ENCODE measurements around the gene ZNRF2.
"Not testable (repeated sequence)": the region's sequence is repeated elsewhere in the genome, so short reads cannot be mapped to it uniquely, and the experiment has no call there.

Gene ZNRF2

DNA sequence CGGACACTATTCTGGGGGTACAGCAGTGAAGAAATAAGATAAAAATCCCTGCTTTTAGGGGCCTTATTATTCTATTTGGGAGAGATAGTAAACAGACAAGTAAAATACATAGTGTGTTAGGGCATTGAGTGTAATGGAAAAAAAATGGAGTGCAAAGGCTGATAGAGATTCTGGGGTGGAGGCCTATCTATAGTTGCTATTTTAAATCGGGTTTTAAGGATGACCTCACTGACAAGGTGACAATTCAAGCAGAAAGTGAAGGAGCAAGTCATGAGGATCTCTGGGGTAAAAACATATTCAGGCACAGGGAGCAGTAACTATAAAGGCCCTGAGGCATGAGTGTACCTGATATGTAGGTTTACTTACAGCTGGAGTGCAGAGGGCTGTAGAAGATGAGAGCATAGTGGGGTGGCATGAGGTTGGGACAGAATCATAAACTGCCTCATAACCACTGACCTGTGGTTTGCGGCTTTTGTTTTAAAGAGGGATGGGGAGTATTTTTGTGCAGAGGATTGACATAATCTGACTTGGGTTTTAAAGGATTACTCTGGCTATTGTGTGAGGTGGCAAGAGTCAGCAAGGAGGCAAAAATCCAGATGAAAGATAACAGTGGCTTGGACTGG, 8.1 kb downstream of the ZNRF2 start:
- not testable (repeated sequence) for H3F3A ChIP-seq (ENCODE audit: insufficient read depth, low read length); H3K9me2 ChIP-seq (ENCODE audit: low read depth, low read length); H4K20me1 ChIP-seq (ENCODE audit: insufficient read depth, low read length); H3K9me3 ChIP-seq (ENCODE audit: low read length); H2AFZ ChIP-seq (ENCODE audit: low read length); H3K9ac ChIP-seq (ENCODE audit: low read length); H3K4me3 ChIP-seq (ENCODE audit: low read depth, low read length, poor library complexity, severe bottlenecking); H3K27me3 ChIP-seq (ENCODE audit: insufficient read depth, low read length); H3K27ac ChIP-seq (ENCODE audit: low read depth, low read length, poor library complexity, severe bottlenecking); H3K4me2 ChIP-seq (ENCODE audit: low read length); H3K36me3 ChIP-seq (ENCODE audit: insufficient read depth, low read length)
- Histone ChIP-seq H3K4me1 (ENCODE audit: insufficient read depth, low read length, severe bottlenecking) (peaks cover 35% of the 10 kb centered on the region), H3K79me2 (ENCODE audit: insufficient read depth, low read length) (peaks cover 26% of the 10 kb centered on the region)

DNA sequence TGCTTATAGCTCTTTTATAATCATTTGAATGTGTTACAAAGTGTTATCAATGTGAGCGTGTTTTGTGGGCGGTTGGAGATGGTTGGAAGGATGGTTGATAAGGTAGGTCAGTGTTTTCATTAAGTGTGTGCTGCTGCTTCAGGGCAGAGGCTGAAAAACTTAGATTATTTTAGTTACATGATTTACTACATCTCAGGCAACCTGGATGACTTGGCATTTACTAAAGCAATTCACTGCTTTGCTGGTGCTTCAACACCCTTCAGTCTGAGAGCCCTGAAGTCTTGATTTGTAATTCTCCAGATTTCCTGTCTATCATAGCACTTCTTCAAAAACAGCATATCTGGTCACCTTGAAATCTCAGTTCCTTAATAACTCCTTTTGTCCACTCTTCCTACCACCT, 11.9 kb downstream of the ZNRF2 start:
- Histone ChIP-seq H3K4me1 (ENCODE audit: insufficient read depth, low read length, severe bottlenecking) (peaks cover 24% of the 10 kb centered on the region), H3K79me2 (ENCODE audit: insufficient read depth, low read length) (peaks cover 31% of the 10 kb centered on the region)
- not testable (repeated sequence) for H3K9ac ChIP-seq (ENCODE audit: low read length); H3K27ac ChIP-seq (ENCODE audit: low read depth, low read length, poor library complexity, severe bottlenecking); H3F3A ChIP-seq (ENCODE audit: insufficient read depth, low read length); H3K27me3 ChIP-seq (ENCODE audit: insufficient read depth, low read length); H3K4me3 ChIP-seq (ENCODE audit: low read depth, low read length, poor library complexity, severe bottlenecking); H3K9me3 ChIP-seq (ENCODE audit: low read length); H3K4me2 ChIP-seq (ENCODE audit: low read length); H3K9me2 ChIP-seq (ENCODE audit: low read depth, low read length); H3K36me3 ChIP-seq (ENCODE audit: insufficient read depth, low read length); H2AFZ ChIP-seq (ENCODE audit: low read length); H4K20me1 ChIP-seq (ENCODE audit: insufficient read depth, low read length)

DNA sequence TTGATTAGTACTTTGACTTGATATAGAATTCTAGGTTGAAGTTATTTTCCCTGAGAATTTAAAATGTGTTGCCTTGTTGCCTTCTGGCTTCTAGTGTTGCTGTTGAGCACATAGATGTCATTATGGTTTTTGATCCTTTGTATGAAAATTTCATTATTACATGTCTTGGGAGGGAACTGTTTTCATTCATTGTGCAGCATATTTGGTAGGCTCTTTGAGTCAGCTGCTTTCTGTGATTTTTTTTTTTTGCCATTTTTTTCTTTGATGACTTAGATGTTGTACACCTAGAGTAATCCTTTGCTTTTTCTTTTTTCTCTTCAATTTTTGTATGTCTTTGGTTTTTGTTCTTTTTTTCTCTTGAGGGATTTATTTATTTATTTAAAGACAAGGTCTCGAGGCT, 13.1 kb downstream of the ZNRF2 start:
- not testable (repeated sequence) for H2AFZ ChIP-seq (ENCODE audit: low read length); H3K27ac ChIP-seq (ENCODE audit: low read depth, low read length, poor library complexity, severe bottlenecking); H4K20me1 ChIP-seq (ENCODE audit: insufficient read depth, low read length); H3K4me3 ChIP-seq (ENCODE audit: low read depth, low read length, poor library complexity, severe bottlenecking); H3K9me3 ChIP-seq (ENCODE audit: low read length); H3K9me2 ChIP-seq (ENCODE audit: low read depth, low read length); H3K36me3 ChIP-seq (ENCODE audit: insufficient read depth, low read length); H3K4me2 ChIP-seq (ENCODE audit: low read length); H3K27me3 ChIP-seq (ENCODE audit: insufficient read depth, low read length); H3F3A ChIP-seq (ENCODE audit: insufficient read depth, low read length); H3K9ac ChIP-seq (ENCODE audit: low read length)
- H3K4me1 ChIP-seq (ENCODE audit: insufficient read depth, low read length, severe bottlenecking) = peaks cover 24% of the 10 kb centered on the region
- peaks cover 39% of the 10 kb centered on the region for H3K79me2 ChIP-seq (ENCODE audit: insufficient read depth, low read length)

DNA sequence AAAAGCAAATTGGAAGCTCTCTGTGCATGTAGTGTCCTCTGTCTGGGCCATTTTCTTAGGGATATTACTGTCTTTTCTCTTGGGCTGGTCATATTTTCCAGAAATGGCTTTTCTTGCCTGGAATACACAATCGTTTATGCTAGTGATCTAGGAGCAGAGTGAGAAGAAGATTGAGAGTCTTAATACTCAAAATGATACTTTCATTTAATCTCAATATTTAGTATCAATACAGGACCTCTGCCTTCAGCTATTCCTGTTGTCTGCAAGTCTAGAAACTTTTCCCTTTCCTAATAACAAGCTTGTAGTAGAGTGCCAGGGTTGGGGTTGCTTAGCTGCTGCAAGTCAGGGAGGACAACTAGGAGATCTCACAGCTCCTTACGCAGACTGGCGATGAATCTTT, 14.0 kb downstream of the ZNRF2 start:
- H2AFZ ChIP-seq (ENCODE audit: low read length); H3F3A ChIP-seq (ENCODE audit: insufficient read depth, low read length); H3K9me2 ChIP-seq (ENCODE audit: low read depth, low read length); H3K36me3 ChIP-seq (ENCODE audit: insufficient read depth, low read length); H3K9me3 ChIP-seq (ENCODE audit: low read length); H3K9ac ChIP-seq (ENCODE audit: low read length); H4K20me1 ChIP-seq (ENCODE audit: insufficient read depth, low read length); H3K27ac ChIP-seq (ENCODE audit: low read depth, low read length, poor library complexity, severe bottlenecking); H3K4me2 ChIP-seq (ENCODE audit: low read length); H3K4me3 ChIP-seq (ENCODE audit: low read depth, low read length, poor library complexity, severe bottlenecking); H3K27me3 ChIP-seq (ENCODE audit: insufficient read depth, low read length): not testable (repeated sequence)
- H3K79me2 ChIP-seq (ENCODE audit: insufficient read depth, low read length) = peaks cover 42% of the 10 kb centered on the region
- H3K4me1 ChIP-seq (ENCODE audit: insufficient read depth, low read length, severe bottlenecking) = peaks cover 33% of the 10 kb centered on the region

DNA sequence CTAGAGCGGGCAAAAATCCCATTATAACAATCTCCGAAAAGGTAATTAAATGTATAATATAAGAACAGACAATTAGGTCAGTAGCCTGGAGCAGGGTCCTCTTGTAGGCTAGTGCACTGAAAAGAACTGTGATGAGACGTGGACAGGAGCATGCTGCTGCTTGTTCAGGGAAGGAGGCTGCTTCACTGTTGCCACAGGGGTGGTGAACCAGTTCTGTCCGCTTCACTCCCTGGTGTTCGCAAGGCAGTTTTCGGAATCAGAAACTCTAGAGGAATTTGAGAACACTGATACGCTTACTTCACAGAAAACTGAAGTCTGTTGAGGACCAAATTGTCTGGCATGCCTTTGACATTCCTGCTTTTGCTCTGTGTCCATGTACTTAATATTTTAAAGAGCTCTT, 17.4 kb downstream of the ZNRF2 start:
- peaks cover 13% of the 10 kb centered on the region for H3K4me1 ChIP-seq (ENCODE audit: insufficient read depth, low read length, severe bottlenecking)
- H3K4me3 ChIP-seq (ENCODE audit: low read depth, low read length, poor library complexity, severe bottlenecking) = no peak overlapping the region
- peaks cover 60% of the 10 kb centered on the region for H3K79me2 ChIP-seq (ENCODE audit: insufficient read depth, low read length)
- H3F3A ChIP-seq (ENCODE audit: insufficient read depth, low read length) = no peaks in the 10 kb centered on the region
- no peak overlapping the region for H3K9ac ChIP-seq (ENCODE audit: low read length)
- no peak for TF ChIP-seq EZH2 (IDR thresholded peaks at IDR 0.05; ENCODE audit: borderline replicate concordance, low read length)
- TF ChIP-seq, protein P1, sequence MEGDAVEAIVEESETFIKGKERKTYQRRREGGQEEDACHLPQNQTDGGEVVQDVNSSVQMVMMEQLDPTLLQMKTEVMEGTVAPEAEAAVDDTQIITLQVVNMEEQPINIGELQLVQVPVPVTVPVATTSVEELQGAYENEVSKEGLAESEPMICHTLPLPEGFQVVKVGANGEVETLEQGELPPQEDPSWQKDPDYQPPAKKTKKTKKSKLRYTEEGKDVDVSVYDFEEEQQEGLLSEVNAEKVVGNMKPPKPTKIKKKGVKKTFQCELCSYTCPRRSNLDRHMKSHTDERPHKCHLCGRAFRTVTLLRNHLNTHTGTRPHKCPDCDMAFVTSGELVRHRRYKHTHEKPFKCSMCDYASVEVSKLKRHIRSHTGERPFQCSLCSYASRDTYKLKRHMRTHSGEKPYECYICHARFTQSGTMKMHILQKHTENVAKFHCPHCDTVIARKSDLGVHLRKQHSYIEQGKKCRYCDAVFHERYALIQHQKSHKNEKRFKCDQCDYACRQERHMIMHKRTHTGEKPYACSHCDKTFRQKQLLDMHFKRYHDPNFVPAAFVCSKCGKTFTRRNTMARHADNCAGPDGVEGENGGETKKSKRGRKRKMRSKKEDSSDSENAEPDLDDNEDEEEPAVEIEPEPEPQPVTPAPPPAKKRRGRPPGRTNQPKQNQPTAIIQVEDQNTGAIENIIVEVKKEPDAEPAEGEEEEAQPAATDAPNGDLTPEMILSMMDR (IDR thresholded peaks at IDR 0.05; ENCODE audit: low read length) = no peak
- H3K27ac ChIP-seq (ENCODE audit: low read depth, low read length, poor library complexity, severe bottlenecking) = no peak overlapping the region
- H3K4me2 ChIP-seq (ENCODE audit: low read length) = no peak overlapping the region
- H3K9me2 ChIP-seq (ENCODE audit: low read depth, low read length) = no peaks in the 10 kb centered on the region
- 0 out of 2 replicates have a peak, but pooled peaks cover 3% of the 10 kb centered on the region for H4K20me1 ChIP-seq (ENCODE audit: insufficient read depth, low read length)
- no peaks in the 10 kb centered on the region for H3K36me3 ChIP-seq (ENCODE audit: insufficient read depth, low read length)
- H3K9me3 ChIP-seq (ENCODE audit: low read length) = 0 out of 2 replicates have a peak, but pooled peaks cover 3% of the 10 kb centered on the region
- H2AFZ ChIP-seq (ENCODE audit: low read length) = no peak overlapping the region
- H3K27me3 ChIP-seq (ENCODE audit: insufficient read depth, low read length) = no peaks in the 10 kb centered on the region

Measured in OCI-LY1 (cell line).